Mesothelial cell of epicardium (in vitro differentiated cells): Measurements from ENCODE around the gene OTOA. TPM values are rescaled to one million over a fixed set of nuclear protein-coding genes. Genes with fewer than 3 reads are reported as not detected.

Experiments used
- DNase-seq, 2 experiments: peaks; one replicate each; pipeline ENCODE4 v3.0.0; 2021; ENCODE audit warnings: low spot score in 2 of 2; ENCODE audit not compliant: unreplicated experiment in 2 of 2
- H3K27ac Mint-ChIP-seq: 2 replicates; pipeline ENCODE4 v1.8.0; 2021; ENCODE audit warnings: mixed read lengths
- H3K27me3 Mint-ChIP-seq: 2 replicates; pipeline ENCODE4 v1.8.0; 2021; ENCODE audit warnings: low read depth, mixed read lengths
- H3K36me3 Mint-ChIP-seq: 2 replicates; pipeline ENCODE4 v1.8.0; 2021; ENCODE audit warnings: mixed read lengths
- H3K4me1 Mint-ChIP-seq: 2 replicates; pipeline ENCODE4 v1.8.0; 2021; ENCODE audit warnings: mixed read lengths
- H3K4me3 Mint-ChIP-seq: 2 replicates; pipeline ENCODE4 v1.8.0; 2021; ENCODE audit warnings: mild to moderate bottlenecking, moderate library complexity, mixed read lengths
- H3K9me3 Mint-ChIP-seq: 2 replicates; pipeline ENCODE4 v1.8.0; 2021; ENCODE audit warnings: mixed read lengths
- total RNA-seq: library from RNA; stranded (reverse); gene quantifications from 3 replicates; pipeline ENCODE4 v1.2.1, GENCODE V29; 2021
- TF ChIP-seq, protein P1 (sequence below): fragments of 200-600 bp; sonication (generic); IDR thresholded peaks from one replicate; pipeline ENCODE4 v1.5.0; 2021; ENCODE audit warnings: antibody characterized with exemption; ENCODE audit not compliant: unreplicated experiment

The OTOA gene
- total RNA-seq, 1 donor from 2014 or later = 0.25 TPM

DNA sequence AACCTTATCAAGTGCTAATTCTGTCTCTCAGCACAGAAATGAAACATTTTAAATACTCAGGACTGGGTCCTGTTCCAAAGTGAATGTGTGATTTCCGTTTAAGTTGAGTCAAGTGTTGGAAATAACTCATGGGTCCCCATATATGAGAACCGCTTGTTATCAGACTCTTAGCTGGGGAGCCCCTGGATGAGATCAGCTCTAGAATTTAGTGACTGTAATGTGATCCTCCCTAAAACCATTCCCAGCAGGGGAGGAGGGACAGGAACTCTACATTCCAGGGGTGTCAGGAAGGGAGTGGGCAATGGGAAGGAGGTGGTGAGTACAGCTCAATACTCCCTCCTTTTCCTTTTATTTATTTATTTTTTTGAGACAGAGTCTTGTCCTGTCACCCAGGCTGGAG lies 37.5 kb downstream of the OTOA start:
- Mint-ChIP-seq H3K4me1 (no peaks in the 10 kb centered on the region), H3K4me3 (no peak overlapping the region), H3K9me3 (no peaks in the 10 kb centered on the region), H3K27ac (no peak overlapping the region), H3K27me3 (peaks cover 3% of the 10 kb centered on the region), H3K36me3 (no peaks in the 10 kb centered on the region)
- TF ChIP-seq, protein P1, sequence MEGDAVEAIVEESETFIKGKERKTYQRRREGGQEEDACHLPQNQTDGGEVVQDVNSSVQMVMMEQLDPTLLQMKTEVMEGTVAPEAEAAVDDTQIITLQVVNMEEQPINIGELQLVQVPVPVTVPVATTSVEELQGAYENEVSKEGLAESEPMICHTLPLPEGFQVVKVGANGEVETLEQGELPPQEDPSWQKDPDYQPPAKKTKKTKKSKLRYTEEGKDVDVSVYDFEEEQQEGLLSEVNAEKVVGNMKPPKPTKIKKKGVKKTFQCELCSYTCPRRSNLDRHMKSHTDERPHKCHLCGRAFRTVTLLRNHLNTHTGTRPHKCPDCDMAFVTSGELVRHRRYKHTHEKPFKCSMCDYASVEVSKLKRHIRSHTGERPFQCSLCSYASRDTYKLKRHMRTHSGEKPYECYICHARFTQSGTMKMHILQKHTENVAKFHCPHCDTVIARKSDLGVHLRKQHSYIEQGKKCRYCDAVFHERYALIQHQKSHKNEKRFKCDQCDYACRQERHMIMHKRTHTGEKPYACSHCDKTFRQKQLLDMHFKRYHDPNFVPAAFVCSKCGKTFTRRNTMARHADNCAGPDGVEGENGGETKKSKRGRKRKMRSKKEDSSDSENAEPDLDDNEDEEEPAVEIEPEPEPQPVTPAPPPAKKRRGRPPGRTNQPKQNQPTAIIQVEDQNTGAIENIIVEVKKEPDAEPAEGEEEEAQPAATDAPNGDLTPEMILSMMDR = no peak
- no peak for DNase-seq

- H3K9me3 Mint-ChIP-seq = no peaks in the 10 kb centered on the region
These were observed 38.5 kb downstream of the OTOA start for GRCh38 chr16:21702276-21702675.

GRCh38 chr16:21703156-21703555 lies 39.4 kb downstream of the OTOA start:
- no peak for DNase-seq
- H3K27ac Mint-ChIP-seq = no peak overlapping the region
- TF ChIP-seq, protein P1 = no peak
- no peaks in the 10 kb centered on the region for H3K36me3 Mint-ChIP-seq
- no peak overlapping the region for H3K4me3 Mint-ChIP-seq
- no peaks in the 10 kb centered on the region for H3K9me3 Mint-ChIP-seq
- peaks cover 5% of the 10 kb centered on the region for H3K27me3 Mint-ChIP-seq
- H3K4me1 Mint-ChIP-seq = no peaks in the 10 kb centered on the region

More at GRCh38 chr16:21702276-21702675, 38.5 kb downstream of the OTOA start:
- H3K27me3 Mint-ChIP-seq = peaks cover 5% of the 10 kb centered on the region
- no peak for DNase-seq
- no peaks in the 10 kb centered on the region for H3K36me3 Mint-ChIP-seq
- no peak overlapping the region for H3K27ac Mint-ChIP-seq
- no peaks in the 10 kb centered on the region for H3K4me1 Mint-ChIP-seq
- TF ChIP-seq, protein P1 = no peak
- no peak overlapping the region for H3K4me3 Mint-ChIP-seq

GRCh38 chr16:21703589-21704174 lies 39.9 kb downstream of the OTOA start:
- no peak for DNase-seq
- Mint-ChIP-seq H3K36me3 (no peaks in the 10 kb centered on the region), H3K9me3 (no peaks in the 10 kb centered on the region), H3K27me3 (peaks cover 7% of the 10 kb centered on the region), H3K27ac (no peak overlapping the region), H3K4me1 (no peaks in the 10 kb centered on the region), H3K4me3 (no peak overlapping the region)
- TF ChIP-seq, protein P1 = no peak

GRCh38 chr16:21704266-21704665 lies 40.5 kb downstream of the OTOA start:
- no peak for DNase-seq
- Mint-ChIP-seq H3K4me1 (no peaks in the 10 kb centered on the region), H3K4me3 (no peak overlapping the region), H3K27me3 (peaks cover 7% of the 10 kb centered on the region), H3K27ac (no peak overlapping the region), H3K9me3 (no peaks in the 10 kb centered on the region), H3K36me3 (no peaks in the 10 kb centered on the region)
- TF ChIP-seq, protein P1 = no peak

DNA sequence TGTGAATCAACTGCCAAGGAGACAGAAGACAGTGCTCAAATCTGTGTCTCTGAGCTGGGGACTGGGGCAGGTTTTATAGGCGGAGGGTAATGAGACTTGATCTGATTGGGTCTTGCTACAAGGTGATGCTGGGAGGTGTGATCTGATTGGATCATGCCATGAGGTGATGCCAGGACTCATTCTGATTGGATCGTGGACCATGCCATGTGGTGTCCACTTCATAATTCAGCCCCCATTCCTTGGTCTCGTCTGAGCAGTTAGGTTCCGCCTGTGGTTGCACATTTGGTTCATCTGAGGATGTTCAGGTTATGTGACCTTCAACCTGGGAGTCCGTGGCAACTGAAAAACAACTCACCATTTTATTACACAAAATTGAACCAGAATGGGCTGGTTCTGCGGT lies 41.0 kb downstream of the OTOA start:
- Mint-ChIP-seq H3K27me3 (peaks cover 7% of the 10 kb centered on the region), H3K9me3 (no peaks in the 10 kb centered on the region), H3K27ac (no peak overlapping the region), H3K36me3 (no peaks in the 10 kb centered on the region), H3K4me1 (no peaks in the 10 kb centered on the region), H3K4me3 (no peak overlapping the region)
- TF ChIP-seq, protein P1 = no peak
- no peak for DNase-seq
